NCI-H345 (cell line): ENCODE results near the gene FAM161B.
"Not testable (repeated sequence)": the region's sequence is repeated elsewhere in the genome, so short reads cannot be mapped to it uniquely, and the experiment has no call there.

Experiments
- DNase-seq: peaks from one replicate; lab custom pipeline; 2025; lab: John Stamatoyannopoulos, UW

The FAM161B gene

GRCh38 chr14:73949752-73950734, at the start of gene FAM161B, which contains the start of gene COQ6:
FAM161B (minus strand) TSS chr14:73950094; CDS start chr14:73950026, 68 bp downstream.
COQ6 (plus strand) TSS chr14:73950302; CDS start chr14:73950333, 31 bp downstream.
- peak; percentile 99 for DNase-seq

GRCh38 chr14:73998726-73999125, 48.8 kb upstream of the FAM161B start:
- DNase-seq = no peak

GRCh38 chr14:73997944-73998447, 48.1 kb upstream of the FAM161B start:
- DNase-seq = no peak

DNA sequence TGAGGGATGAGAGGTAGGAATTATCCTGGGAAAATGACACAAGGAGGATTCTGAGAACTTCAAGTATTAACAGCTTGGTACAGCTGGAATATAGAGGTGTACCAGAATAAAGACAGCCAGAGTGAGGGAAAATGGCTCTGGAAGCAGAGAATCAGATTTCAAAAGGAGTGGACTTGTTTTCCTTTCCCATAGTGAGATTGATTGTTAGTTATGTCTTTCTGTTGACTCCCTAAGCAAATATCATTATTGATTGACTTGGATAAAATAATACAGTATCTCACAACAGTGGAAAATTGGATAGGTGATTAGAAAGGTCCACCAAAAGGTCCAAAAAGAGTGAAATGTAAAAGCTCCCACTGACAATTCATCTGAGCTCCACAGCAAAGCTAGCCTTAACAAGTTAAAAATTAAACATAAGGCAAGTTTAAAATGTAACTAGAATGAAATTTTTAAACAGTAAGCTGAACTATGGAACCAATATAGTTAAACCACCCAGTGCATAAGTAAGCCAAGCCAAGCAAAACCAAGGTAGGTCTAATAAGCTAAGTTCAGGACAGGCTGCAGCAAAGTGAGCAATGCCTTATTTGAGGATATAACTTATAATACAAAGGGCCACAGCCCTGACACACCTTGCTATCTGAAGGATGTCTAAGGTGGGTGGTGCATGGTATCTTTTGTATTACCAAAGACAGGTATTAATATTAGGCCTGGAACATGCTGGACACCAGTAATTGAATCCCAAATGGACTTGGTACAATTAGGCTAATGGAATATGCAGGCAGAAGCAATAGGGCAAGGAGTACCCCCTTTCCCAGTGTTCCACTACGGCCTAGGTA, 47.4 kb upstream of the FAM161B start:
- no peak for DNase-seq

GRCh38 chr14:73996731-73997107, 46.8 kb upstream of the FAM161B start:
- no peak for DNase-seq

DNA sequence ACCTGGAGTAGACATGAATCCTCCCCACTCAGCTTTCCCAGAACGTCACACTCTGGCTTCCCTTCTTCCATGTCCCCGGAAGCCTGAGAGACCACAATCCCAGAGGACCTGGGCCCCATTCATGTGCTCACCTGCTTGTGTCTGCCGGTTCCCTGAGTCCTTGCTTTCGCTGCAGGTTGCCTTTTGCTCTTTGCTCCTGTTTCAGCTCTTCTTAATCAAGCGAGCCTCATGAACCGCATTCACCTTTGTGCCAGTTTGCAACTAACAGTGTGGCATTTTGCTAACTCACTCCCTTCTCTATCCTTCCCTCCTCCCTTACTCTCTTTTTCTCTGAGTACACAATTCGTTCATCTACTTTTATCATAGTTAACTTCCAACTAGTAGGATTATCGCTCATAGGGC, 46.1 kb upstream of the FAM161B start:
- no peak for DNase-seq

DNA sequence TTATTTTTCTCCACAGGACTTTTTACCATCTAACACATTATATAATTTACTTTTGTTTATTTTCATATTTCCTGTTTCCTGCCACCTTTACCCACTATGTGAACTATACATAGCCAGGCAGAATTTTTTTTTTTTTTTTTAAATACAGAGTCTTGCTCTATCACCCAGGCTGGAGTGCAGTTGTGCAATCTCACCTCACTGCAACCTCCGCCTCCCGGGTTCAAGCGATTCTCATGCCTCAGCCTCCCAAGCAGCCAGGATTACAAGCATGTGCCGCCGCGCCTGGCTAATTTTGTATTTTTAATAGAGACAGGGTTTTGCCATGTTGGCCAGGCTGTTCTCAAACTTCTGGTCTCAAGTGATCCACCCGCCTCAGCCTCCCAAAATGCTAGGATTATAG, 45.0 kb upstream of the FAM161B start:
- not testable (repeated sequence) for DNase-seq

GRCh38 chr14:73991092-73991491, 41.2 kb upstream of the FAM161B start:
- no peak for DNase-seq

DNA sequence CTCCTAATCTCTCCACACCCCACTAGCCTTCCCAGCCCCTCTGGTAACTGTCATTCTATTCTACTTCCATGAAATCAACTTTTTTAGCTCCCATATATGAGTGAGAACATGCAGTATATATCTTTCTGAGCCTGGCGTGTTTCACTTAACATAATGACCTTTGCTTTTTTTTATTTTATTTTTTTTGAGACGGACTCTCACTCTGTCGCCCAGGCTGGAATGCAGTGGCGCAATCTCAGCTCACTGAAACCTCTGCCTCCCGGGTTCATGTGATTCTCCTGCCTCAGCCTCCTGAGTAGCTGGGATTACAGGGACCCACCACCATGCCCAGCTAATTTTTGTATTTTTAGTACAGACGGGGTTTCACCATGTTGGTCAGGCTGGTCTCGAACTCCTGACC, 38.8 kb upstream of the FAM161B start:
- DNase-seq = not testable (repeated sequence)

DNA sequence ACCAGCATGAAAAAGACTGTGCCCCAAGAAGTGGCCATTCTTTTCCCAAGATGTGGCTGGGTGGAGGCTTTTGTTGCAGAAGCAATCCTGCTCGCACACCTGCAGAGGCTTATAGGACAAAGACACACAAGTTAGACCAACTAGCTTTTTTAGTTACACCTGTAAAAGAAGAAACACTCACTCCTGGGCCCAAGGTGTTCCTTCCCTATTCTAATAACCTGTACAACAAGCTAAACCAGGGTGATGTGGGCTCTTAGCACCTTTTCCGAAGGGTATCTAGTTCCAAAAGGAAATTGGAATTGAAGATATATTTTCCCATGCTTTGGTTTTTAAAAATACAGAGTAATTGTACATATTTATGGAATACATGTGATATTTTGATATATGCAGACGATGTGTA, 38.2 kb upstream of the FAM161B start:
- DNase-seq = no peak

GRCh38 chr14:73977896-73978295, 28.0 kb upstream of the FAM161B start:
- no peak for DNase-seq

- DNase-seq = no peak
Measured at GRCh38 chr14:73976125-73976524, 26.2 kb upstream of the FAM161B start.

DNA sequence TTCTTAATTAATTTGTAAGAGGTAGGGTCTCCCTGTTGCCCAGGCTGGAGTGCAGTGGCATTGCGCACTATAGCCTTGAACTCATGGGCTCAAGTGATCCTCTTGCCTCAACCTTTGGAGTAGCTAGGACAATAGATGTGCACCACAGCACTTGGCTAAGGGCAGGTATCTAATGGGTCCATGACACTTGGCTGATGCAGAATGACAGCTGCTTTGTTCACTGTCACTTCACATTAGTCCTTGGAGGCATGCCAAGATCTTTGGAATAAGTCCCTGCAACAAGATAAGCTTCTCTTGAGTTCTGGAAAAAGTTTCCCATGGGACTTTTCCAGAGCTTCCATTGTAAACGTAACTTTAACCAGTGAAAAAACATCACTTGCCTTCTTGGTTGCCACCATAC, 23.6 kb upstream of the FAM161B start:
- peak; percentile 20 for DNase-seq

DNA sequence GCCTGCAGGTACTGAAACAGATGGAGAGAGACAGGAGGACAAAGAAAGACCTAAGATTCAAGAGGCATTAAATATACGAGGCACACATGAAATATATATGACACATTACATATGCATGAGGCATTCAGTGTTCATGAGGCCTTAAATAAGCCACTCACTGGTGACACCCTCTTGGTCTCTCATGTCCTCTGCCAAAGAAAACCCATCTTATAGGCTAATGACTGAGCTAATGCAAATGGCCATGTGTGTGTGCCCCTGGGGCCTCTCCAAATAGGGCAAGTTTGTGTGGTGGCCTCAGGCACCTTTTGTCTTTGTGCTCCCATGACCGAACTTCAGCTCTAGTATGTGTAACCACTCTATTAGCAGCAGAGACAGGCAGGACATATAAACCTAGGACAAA, 19.0 kb upstream of the FAM161B start:
- DNase-seq = no peak

DNA sequence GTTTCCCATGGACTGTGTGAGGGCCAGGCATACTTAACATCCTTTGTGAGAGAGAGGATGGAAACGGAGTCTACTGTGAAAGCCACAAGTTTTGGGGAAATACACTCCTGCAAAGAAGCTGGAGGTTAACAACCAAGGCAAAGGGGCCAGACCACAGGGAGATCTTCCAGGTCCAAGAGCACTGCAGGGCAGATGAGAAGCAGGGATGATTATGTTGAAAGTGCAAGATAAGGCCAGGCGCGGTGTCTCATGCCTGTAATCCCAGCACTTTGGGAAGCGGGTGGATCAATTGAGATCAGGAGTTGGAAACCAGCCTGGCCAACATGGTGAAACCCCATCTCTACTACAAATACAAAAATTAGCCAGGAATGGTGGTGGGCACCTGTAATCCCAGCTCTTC, 15.3 kb upstream of the FAM161B start:
- DNase-seq = no peak

DNA sequence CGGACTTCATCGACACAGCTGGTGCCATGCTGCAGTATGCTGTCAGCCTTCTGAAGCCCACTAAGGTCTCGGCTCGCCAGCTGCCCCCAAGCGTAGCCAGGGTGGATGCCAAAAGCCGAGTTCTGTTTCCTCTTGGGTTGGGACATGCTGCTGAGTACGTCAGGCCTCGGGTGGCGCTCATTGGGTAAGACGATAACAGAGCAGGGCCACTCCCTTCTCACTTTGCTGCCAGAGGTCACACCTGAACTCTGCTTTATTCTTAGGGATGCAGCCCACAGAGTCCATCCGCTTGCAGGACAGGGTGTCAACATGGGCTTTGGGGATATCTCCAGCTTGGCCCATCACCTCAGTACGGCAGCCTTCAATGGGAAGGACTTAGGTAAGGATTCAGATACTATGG, 11.3 kb upstream of the FAM161B start:
- DNase-seq = no peak

GRCh38 chr14:73958591-73958990, 8.7 kb upstream of the FAM161B start:
- no peak for DNase-seq

- no peak for DNase-seq
Measured at GRCh38 chr14:73955674-73956073, 5.8 kb upstream of the FAM161B start.

GRCh38 chr14:73953731-73954130, 3.8 kb upstream of the FAM161B start:
- DNase-seq = no peak

GRCh38 chr14:73945159-73945670, 4.7 kb downstream of the FAM161B start:
- DNase-seq = no peak

DNA sequence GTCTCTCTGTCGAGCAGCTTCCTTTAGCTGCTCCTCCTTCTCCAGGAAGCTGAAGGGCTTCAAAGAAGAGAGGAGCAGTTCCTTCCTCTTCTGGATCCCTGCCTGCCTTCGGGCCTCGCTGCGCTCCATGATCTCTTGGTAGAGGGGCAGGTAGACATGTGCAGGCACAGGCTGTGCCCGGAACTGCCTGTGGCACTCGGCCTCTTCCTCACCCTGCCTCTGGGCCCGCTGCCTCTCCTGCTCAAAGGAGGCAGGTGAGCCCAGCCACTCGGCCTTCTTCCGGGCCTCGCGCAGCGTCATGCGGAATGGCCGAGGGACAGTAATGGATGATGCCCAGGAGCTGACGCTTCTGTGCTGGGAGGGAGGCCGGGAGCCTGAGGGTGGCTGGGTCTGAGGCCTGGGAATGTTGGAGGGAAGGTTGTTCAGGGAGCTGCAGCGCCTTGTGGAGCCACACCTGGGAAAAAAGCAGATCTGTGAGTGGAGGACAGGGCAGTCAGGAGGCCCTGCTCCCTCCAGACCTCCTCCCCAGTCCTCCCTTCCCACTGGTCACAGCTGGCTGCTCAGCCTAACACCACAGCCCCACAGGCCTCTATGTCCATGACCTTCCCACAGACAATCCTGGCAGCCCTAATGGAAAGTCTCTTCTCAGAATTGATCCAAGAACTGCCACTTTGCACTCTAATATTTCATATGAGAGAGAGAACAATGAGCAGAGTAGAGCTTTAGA, 5.3 kb downstream of the FAM161B start:
- DNase-seq = no peak

DNA sequence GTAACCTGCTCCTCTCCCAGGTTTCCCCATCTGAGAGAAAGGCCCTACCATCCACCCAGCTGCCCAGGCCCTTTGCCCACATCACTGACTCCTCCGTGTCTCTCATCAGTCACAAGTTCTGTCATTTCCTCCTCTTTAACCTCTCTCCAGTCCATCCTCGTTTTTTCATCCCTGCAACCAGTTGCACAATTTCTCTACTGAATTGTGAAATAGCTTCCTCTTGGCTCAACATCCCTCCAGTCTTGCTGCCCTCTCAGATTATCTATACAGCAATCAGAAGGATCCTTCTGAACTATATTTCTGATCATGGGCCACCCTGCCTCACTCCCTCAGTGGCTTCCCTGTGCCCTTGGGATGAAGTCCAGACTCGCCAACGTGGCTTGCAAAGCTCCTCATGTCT, 6.8 kb downstream of the FAM161B start:
- no peak for DNase-seq
